Left cardiac atrium (tissue), 4 donors: Measurements from ENCODE around the gene MRPL21. TPM values are rescaled to one million over a fixed set of nuclear protein-coding genes. Genes with fewer than 3 reads are reported as not detected.
"Not testable (repeated sequence)": the region's sequence is repeated elsewhere in the genome, so short reads cannot be mapped to it uniquely, and the experiment has no call there.

Experiments
- ATAC-seq, 2 donors: fragments of 200-7000 bp; cut with Tn5 transposase; one replicate each; pipeline ENCODE4 v1.9.1; 2020; ENCODE audit warnings: mild to moderate bottlenecking in 2 of 2, moderate library complexity in 2 of 2
- DNase-seq: peaks from one replicate; pipeline ENCODE4 v3.0.0-alpha.2; 2020
- intact Hi-C, 2 donors: fragments of 100-400 bp; cut with DNase I; formaldehyde crosslinking; loops; one replicate each; pipeline versions ENCODE4 v1.14.1 to v1.15.1; 2022 to 2023
- total RNA-seq, 2 donors: library from RNA; stranded (reverse); fragmentation: NEBNext Ultra II Directional; extraction: Animal tissue kit (Norgen Biotek cat#: 25700); gene quantifications; one replicate each; pipeline ENCODE4 v1.2.1, GENCODE V29; 2021
- donor health status: DM: no; HTN: yes; CAD: no.
- donor health status: DM: no; HTN: yes; CAD: no; lungs with severe emphysema.
- donor health status: DM: yes; HTN: yes; CAD: no.
- donor health status: Dilated cardiomyopathy.

The MRPL21 gene
- total RNA-seq, 2 donors from 2014 or later, result 76.0 to 89.7 TPM

GRCh38 chr11:68916439-68916838, 12.8 kb upstream of the MRPL21 start:
- intact Hi-C loops, result no loop called here
- ATAC-seq, result no peak
- DNase-seq, result no peak

- ATAC-seq (no peak), DNase-seq (no peak)
- intact Hi-C loops, result no loop called here
These were observed 11.1 kb upstream of the MRPL21 start for GRCh38 chr11:68914761-68915160.

- ATAC-seq (no peak), DNase-seq (no peak)
- intact Hi-C loops, result no loop called here
These were observed 9.6 kb upstream of the MRPL21 start for GRCh38 chr11:68913188-68913587.

GRCh38 chr11:68912254-68912653, 8.6 kb upstream of the MRPL21 start:
- no peak for ATAC-seq
- intact Hi-C loops, result no loop called here
- no peak for DNase-seq

GRCh38 chr11:68911731-68912130, 8.1 kb upstream of the MRPL21 start:
- ATAC-seq (no peak), DNase-seq (no peak)
- intact Hi-C loops, result no loop called here

GRCh38 chr11:68910965-68911364, 7.3 kb upstream of the MRPL21 start:
- intact Hi-C loops, result no loop called here
- DNase-seq (no peak), ATAC-seq (no peak)

GRCh38 chr11:68908273-68908672, 4.6 kb upstream of the MRPL21 start:
- intact Hi-C loops, result loop anchor here in 1 of 2 donors (10.0 kb wide), 1 partner anchor 137 kb away; the partner anchor contains the start of gene TPCN2
- no peak for DNase-seq
- no peak for ATAC-seq

- ATAC-seq, result no peak
- intact Hi-C loops, result loop anchor here in 1 of 2 donors (10.0 kb wide), 1 partner anchor 139 kb away; the partner anchor contains the start of gene TPCN2
- no peak for DNase-seq
These were observed 2.1 kb upstream of the MRPL21 start for GRCh38 chr11:68905421-68906360.

GRCh38 chr11:68904248-68904847, 716 bp upstream of the MRPL21 start:
- peak; percentile 38 for DNase-seq
- intact Hi-C loops, result loop anchor here in 1 of 2 donors (10.0 kb wide), 1 partner anchor 140 kb away; the partner anchor contains the start of gene TPCN2
- ATAC-seq, result peak; percentile 60 to 72

- no peak for ATAC-seq
- intact Hi-C loops, result loop anchor here in 1 of 2 donors (10.0 kb wide), 1 partner anchor 144 kb away; the partner anchor contains the start of gene TPCN2
These were observed 2.7 kb downstream of the MRPL21 start for GRCh38 chr11:68900835-68901381.

GRCh38 chr11:68897441-68897840, 6.2 kb downstream of the MRPL21 start:
- DNase-seq (no peak), ATAC-seq (no peak)
- intact Hi-C loops, result no loop called here

More at GRCh38 chr11:68900835-68901381, 2.7 kb downstream of the MRPL21 start:
- DNase-seq, result no peak

GRCh38 chr11:68896171-68896959, 7.3 kb downstream of the MRPL21 start:
- ATAC-seq (no peak), DNase-seq (no peak)
- intact Hi-C loops, result no loop called here

- intact Hi-C loops, result no loop called here
- ATAC-seq (no peak), DNase-seq (no peak)
These were observed 10.3 kb downstream of the MRPL21 start for GRCh38 chr11:68893282-68893681.

- intact Hi-C loops, result no loop called here
- ATAC-seq (no peak), DNase-seq (no peak)
These were observed 11.1 kb downstream of the MRPL21 start for GRCh38 chr11:68892576-68892975.

GRCh38 chr11:68891351-68891948, 12.2 kb downstream of the MRPL21 start:
- peak; percentile 3 to 9 for ATAC-seq
- intact Hi-C loops, result no loop called here
- no peak for DNase-seq

- ATAC-seq (peak; percentile 95), DNase-seq (peak; percentile 91)
- intact Hi-C loops, result no loop called here
These were observed 13.0 kb downstream of the MRPL21 start for GRCh38 chr11:68890490-68891231.

- peak; percentile 73 for DNase-seq
- ATAC-seq, result peak; percentile 55 to 67
- intact Hi-C loops, result no loop called here
These were observed 13.6 kb downstream of the MRPL21 start for GRCh38 chr11:68889948-68890446.

GRCh38 chr11:68884827-68885226, 18.8 kb downstream of the MRPL21 start:
- intact Hi-C loops, ATAC-seq, DNase-seq: not testable (repeated sequence)
